ENCODE data around the gene TLE4.
"Not testable (repeated sequence)": the region's sequence is repeated elsewhere in the genome, so short reads cannot be mapped to it uniquely, and the experiment has no call there.

Gene TLE4

GRCh38 chr9:79623799-79624721, 52.3 kb downstream of the TLE4 start:
- DNase-seq (ENCODE audit: insufficient read length) (no peak), FAIRE-seq (no peak)
- TF ChIP-seq POLR2AphosphoS5 (IDR thresholded peaks at IDR 0.05; ENCODE audit: low read depth, low read length), result no peak

DNA sequence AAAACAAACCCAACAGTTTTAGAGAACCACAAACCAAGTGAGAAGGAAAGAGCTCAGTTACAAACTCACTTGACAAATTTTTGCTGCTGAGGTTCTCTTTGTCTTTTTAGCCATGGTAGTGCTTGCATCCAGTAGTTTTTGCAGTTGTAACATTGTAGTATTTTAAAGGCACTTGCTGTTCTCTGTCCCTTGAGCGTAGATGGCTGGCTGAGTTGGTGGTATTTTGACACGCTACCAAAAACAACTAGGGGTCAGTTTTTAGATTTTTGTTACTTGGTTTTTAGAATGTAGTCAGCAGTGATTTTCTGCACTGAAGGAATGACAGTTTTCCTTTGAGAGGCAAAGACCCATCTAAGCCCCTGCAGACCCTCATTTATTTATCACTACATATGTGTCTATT, 58.0 kb downstream of the TLE4 start:
- no peak for TF ChIP-seq TAF1 (IDR thresholded peaks at IDR 0.05; ENCODE audit: borderline replicate concordance, low read depth, low read length)
- FAIRE-seq (no peak), DNase-seq (ENCODE audit: insufficient read length) (no peak)

DNA sequence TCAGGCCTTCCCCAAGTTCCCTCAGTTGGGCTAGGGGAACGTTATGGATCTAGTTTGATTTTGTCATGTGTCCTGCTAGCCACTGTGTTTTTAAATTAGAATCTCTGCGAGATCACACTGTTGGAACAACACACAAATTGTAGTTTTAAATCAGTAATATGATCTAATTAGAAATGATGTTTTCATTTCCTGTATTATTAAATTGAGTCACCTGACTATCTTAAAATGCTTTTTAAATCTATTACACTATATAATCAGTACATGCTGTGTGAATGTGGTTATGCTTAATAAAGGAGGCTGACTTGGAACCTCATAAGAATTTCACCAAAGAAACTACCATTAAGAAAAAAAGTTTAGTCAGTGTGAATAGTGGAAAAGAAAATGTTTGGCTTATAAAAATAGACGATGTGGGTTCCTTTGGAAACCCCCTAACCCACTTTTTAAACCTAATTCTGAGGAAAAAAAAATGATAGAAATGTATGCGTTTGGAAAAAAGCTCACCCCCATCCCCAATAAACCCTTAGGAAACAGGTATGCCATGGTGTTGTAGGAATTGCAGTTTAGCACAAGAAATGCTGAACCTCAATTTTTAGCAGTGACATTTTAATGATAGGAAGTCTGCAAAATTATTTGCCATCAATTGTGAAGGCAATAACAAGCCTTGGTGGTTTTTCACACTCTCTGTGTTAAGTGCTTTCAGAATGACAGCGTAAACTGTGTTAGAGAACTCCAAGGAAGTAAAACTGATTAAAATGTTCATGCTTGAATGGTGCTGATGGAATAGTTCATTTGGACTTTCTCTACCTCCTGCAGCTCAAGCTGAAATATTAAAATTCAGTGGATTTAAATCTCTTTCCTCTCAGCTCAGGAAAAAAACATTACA, 59.0 kb downstream of the TLE4 start:
- FAIRE-seq (no peak), DNase-seq (ENCODE audit: insufficient read length) (no peak)
- TF ChIP-seq POLR2A (IDR thresholded peaks at IDR 0.05; ENCODE audit: low read depth, low read length) (no peak), TAF1 (IDR thresholded peaks at IDR 0.05; ENCODE audit: borderline replicate concordance, low read depth, low read length) (no peak), POLR2AphosphoS5 (IDR thresholded peaks at IDR 0.05; ENCODE audit: low read depth, low read length) (no peak)

GRCh38 chr9:79632060-79632459, 60.3 kb downstream of the TLE4 start:
- FAIRE-seq (no peak), DNase-seq (ENCODE audit: insufficient read length) (no peak)
- TF ChIP-seq TAF1 (IDR thresholded peaks at IDR 0.05; ENCODE audit: borderline replicate concordance, low read depth, low read length) (no peak), POLR2A (IDR thresholded peaks at IDR 0.05; ENCODE audit: low read depth, low read length) (no peak), POLR2AphosphoS5 (IDR thresholded peaks at IDR 0.05; ENCODE audit: low read depth, low read length) (no peak)

- TF ChIP-seq TAF1 (IDR thresholded peaks at IDR 0.05; ENCODE audit: borderline replicate concordance, low read depth, low read length), result no peak
- no peak for TF ChIP-seq POLR2A (IDR thresholded peaks at IDR 0.05; ENCODE audit: low read depth, low read length)
- no peak for TF ChIP-seq POLR2AphosphoS5 (IDR thresholded peaks at IDR 0.05; ENCODE audit: low read depth, low read length)
- FAIRE-seq (no peak), DNase-seq (ENCODE audit: insufficient read length) (no peak)
Measured at GRCh38 chr9:79632705-79633104, 60.9 kb downstream of the TLE4 start.

DNA sequence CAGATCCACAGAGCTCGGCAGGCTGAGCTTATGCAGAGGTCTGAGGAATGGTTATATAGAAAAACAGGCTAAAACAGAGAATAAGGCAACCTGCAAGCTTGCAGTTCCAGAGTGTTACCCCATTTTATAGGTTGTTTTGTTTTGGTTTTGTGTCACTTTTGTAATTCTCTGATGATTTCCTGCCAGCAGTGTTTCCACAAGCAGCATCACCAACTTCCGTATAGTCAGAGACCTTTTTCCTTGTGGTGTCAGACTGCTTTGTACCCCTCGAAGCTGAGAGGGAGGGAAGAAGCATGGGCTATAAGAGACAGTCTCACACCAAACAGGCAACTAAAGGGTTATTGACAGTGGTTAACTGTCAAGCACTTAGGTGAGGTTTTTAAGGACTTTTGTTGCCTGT, 61.8 kb downstream of the TLE4 start:
- DNase-seq (ENCODE audit: insufficient read length) (no peak), FAIRE-seq (no peak)
- TF ChIP-seq POLR2A (IDR thresholded peaks at IDR 0.05; ENCODE audit: low read depth, low read length), result no peak
- no peak for TF ChIP-seq POLR2AphosphoS5 (IDR thresholded peaks at IDR 0.05; ENCODE audit: low read depth, low read length)
- TF ChIP-seq TAF1 (IDR thresholded peaks at IDR 0.05; ENCODE audit: borderline replicate concordance, low read depth, low read length), result no peak

DNA sequence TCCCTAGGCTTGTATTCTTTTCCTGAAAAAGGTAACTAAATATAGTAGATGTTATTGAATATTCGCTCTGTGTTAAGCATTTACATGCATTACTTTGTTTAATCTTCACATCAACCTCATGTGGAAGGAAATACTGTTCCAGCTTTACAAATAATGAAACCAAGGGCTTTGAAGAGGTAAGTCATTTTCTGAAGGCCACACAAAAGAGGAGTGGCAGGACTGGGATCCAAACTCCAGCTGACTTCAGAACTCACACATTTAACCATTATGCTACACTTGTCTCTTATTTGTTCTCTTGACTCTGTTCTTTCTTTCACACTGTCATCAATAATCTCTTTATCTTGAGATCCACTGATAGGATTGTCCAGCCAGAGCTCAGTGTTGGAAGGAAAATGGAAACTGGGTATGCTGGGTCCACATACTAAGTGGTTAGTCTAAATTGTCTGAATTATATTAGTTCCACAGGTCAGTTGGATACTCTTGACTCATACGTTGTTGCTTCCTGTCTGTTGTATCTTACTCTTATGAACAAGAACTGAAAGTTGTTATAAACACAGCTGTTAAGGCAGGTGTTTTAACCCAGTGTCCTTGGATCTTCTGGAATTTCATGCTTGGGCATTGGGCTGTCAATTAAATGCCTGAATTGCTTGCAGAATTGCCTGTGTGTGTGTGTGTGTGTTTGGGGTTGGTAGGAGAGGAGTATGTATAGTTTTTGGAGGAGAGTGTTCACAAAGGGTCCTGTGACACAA, 65.6 kb downstream of the TLE4 start:
- FAIRE-seq (no peak), DNase-seq (ENCODE audit: insufficient read length) (no peak)
- no peak for TF ChIP-seq TAF1 (IDR thresholded peaks at IDR 0.05; ENCODE audit: borderline replicate concordance, low read depth, low read length)
- no peak for TF ChIP-seq POLR2A (IDR thresholded peaks at IDR 0.05; ENCODE audit: low read depth, low read length)
- TF ChIP-seq POLR2AphosphoS5 (IDR thresholded peaks at IDR 0.05; ENCODE audit: low read depth, low read length), result no peak

DNA sequence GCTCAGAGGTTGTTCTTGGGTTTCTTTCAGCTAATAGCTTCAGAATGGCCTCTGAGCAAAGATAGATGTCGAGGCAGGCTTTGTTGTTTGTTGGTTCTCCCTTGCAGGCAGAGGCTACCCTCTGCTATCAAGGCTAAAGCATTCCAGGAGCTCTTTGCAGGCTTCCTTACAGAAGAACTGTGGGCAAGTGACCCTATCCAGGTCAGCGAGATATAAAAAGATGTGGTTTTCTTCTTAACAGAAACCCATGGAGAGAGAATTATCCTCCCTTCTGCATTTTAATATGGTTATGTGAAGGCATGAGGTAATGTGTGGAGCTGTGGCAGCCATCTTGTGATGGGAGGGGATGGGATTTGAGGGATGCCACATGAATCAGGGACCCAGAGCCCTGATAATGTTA, 67.0 kb downstream of the TLE4 start:
- FAIRE-seq, result no peak
- TF ChIP-seq POLR2A (IDR thresholded peaks at IDR 0.05; ENCODE audit: low read depth, low read length) (no peak), TAF1 (IDR thresholded peaks at IDR 0.05; ENCODE audit: borderline replicate concordance, low read depth, low read length) (no peak), POLR2AphosphoS5 (IDR thresholded peaks at IDR 0.05; ENCODE audit: low read depth, low read length) (no peak)

GRCh38 chr9:79639354-79639753, 67.6 kb downstream of the TLE4 start:
- no peak for DNase-seq (ENCODE audit: insufficient read length)
- no peak for FAIRE-seq
- TF ChIP-seq POLR2AphosphoS5 (IDR thresholded peaks at IDR 0.05; ENCODE audit: low read depth, low read length), result no peak
- no peak for TF ChIP-seq TAF1 (IDR thresholded peaks at IDR 0.05; ENCODE audit: borderline replicate concordance, low read depth, low read length)
- no peak for TF ChIP-seq POLR2A (IDR thresholded peaks at IDR 0.05; ENCODE audit: low read depth, low read length)

More for the DNA sequence above, 67.0 kb downstream of the TLE4 start:
- no peak for DNase-seq (ENCODE audit: insufficient read length)

- not testable (repeated sequence) for FAIRE-seq; DNase-seq (ENCODE audit: insufficient read length)
Measured at GRCh38 chr9:79640067-79640466, 68.3 kb downstream of the TLE4 start.

DNA sequence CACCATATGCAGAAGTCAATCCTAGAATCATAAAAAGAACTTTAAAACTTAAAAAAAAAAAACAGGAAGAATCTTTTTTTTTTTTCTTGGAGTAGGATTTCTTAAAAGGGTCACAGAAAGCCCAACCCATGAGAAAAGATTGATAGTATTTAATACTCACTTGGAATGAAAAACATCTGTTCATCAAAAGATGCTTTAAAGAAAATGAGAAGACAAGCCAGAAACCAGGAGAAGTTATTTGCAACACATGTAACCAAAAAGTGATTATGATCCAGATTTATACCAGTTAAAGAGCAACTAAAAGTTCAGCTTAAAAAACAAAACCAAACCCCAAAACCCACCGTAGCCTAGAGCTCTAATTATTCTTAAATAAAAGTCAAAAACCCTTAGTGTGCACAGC, 69.3 kb downstream of the TLE4 start:
- TF ChIP-seq POLR2A (IDR thresholded peaks at IDR 0.05; ENCODE audit: low read depth, low read length), result no peak
- no peak for TF ChIP-seq POLR2AphosphoS5 (IDR thresholded peaks at IDR 0.05; ENCODE audit: low read depth, low read length)
- TF ChIP-seq TAF1 (IDR thresholded peaks at IDR 0.05; ENCODE audit: borderline replicate concordance, low read depth, low read length), result no peak
- no peak for FAIRE-seq
- DNase-seq (ENCODE audit: insufficient read length), result no peak
